HG02623 (cell line): Measurements from ENCODE around the gene ATP8A1.
"Not testable (repeated sequence)": the region's sequence is repeated elsewhere in the genome, so short reads cannot be mapped to it uniquely, and the experiment has no call there.

Experiments used
- ATAC-seq: cut with Tn5 transposase; IDR thresholded peaks from one replicate; pipeline ENCODE4 v1.9.1; 2021; ENCODE audit warnings: moderate library complexity; ENCODE audit not compliant: unreplicated experiment

ATP8A1 gene

GRCh38 chr4:42377497-42377896 is 279.4 kb downstream of the ATP8A1 start:
- no peak for ATAC-seq

GRCh38 chr4:42372303-42372702 is 284.6 kb downstream of the ATP8A1 start:
- not testable (repeated sequence) for ATAC-seq

DNA sequence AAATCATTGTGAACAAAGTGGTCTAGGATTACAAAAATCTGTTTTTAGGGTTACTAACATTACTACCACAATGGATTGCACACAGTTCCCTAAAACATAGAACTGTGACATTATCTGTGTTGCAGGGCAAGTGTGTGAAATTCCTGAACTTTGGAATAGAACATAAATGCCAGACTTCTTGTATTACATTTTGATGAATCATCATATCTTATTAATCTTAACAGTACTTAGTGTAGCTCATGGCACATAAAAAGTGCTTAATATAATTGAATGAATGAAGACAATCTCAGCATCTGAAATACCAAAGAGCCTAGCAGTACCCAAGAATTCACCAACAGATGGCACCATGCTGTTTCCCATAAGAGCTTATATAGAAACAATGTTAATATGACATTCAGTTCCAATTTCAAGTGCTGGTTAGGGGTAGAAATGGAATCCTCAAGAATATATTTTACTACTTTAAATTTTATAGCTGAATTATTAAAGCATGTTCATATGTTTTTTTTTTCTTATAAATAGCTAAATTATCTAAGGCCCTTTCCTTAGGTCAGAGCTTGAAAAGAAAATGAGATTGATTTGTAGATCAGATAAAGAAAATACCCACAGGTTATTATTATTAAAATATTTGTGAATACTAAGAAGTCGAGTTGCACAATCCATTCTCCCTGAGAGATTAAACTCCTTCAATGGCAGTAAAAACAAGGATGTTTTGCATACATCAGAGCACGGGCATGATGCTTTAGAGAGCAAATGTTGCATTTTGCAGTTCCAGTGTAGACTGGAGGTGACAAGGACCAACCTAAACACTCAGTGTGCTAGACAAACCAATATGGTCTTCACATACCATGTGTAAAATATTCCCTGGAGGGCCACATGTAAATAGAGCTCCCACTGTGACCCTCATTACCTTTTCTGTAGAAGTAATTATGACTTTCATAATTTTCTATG is 285.3 kb downstream of the ATP8A1 start:
- ATAC-seq, result no peak

DNA sequence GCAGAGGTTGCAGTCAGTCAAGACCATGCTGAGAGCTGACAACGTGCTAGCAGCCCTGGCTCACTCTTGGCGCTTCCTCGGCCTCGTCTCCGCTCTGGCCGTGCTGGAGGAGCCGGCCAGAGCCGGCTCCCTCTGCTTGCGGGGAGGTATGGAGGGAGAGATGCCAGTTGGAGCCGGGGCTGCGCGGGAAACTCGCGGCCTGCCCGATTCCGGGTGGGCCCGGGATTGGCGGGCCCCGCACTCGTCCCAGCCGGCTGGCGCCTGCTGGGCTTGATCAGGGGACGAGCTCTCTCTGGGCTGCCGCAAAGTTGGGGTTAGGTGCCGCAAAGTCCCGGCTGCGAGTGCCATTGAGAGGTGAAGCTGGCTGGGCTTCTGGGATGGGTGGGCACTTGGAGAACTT is 287.4 kb downstream of the ATP8A1 start:
- ATAC-seq, result no peak

- ATAC-seq, result no peak
Measured at GRCh38 chr4:42366959-42367358, 289.9 kb downstream of the ATP8A1 start.

DNA sequence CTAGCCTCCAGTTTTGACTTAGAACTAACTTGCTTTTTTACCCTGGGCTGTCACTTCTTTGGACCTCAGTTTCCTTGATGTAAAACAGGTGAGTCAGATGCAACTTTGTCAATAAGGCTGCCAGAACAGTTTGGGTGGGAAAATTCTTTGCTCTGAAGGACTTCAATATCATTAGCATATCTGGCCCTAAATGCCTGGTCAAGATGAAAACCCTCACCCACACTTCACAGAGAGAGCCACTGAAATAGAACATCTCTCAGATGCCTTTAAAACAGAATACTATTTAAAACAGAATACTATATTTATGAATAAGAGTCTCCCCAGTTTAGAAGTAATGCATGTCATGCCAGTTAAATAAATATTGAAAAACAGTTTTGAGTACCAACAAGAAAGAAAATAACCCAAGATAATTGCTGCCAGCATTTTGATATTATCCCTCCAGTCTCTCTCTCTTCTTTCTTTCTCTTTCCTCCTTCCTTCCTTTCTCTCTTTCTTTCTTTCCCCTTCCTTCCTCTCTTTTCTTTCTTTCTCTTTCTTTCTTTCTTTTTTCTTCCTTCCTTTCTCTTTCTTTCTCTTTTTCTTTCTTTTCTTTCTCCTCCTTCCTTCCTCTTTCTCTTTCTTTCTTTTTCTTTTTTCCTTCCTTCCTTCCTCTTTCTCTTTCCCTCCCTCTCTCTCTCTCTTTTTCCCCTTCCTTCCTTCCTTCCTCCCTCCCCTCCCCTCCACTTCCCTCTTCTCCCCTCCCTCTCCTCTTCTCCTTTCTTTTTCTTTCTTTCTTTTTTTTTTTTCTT is 292.4 kb downstream of the ATP8A1 start:
- ATAC-seq, result no peak

- ATAC-seq, result no peak
Measured at GRCh38 chr4:42363614-42364013, 293.3 kb downstream of the ATP8A1 start.

- no peak for ATAC-seq
Measured at GRCh38 chr4:42362591-42362990, 294.3 kb downstream of the ATP8A1 start.

DNA sequence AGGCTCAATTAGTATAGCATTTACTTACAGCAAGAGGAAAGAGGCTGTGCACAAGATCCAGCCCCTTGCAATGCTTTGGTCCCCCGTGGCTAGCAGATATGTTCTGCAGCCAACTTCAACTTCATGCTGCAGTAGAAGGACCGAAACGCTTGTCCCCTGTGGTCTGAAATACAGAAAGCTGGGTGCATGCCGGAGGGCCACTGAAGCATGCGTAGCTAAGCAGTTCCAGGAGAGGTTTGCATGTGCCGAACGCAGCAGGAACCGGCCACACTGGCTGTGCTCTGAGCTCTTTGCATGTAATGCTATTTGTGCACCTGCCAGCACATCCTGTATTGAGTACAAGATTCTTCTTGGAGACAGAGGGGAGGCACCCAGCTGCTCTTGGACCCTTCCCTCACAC is 295.4 kb downstream of the ATP8A1 start:
- ATAC-seq, result no peak

GRCh38 chr4:42360256-42360669 is 296.6 kb downstream of the ATP8A1 start:
- ATAC-seq, result no peak

- ATAC-seq, result no peak
Measured at GRCh38 chr4:42359711-42360110, 297.2 kb downstream of the ATP8A1 start.
